ENCODE results near the gene CSMD2. TPM values are rescaled to one million over a fixed set of nuclear protein-coding genes. Genes with fewer than 3 reads are reported as not detected.

Gene CSMD2
- total RNA-seq, 1 experiment from 2014 or later = 0.22 TPM

- ChIA-PET CTCF (no interaction called here), POLR2A (no interaction called here), RAD21 (ENCODE audit: low non-redundant PET in 1 of 2, low total read pairs in 2 of 2, uncharacterized antibody in 2 of 2, unreplicated experiment in 2 of 2) (no interaction called here)
- no peak overlapping the region for H3K27ac ChIP-seq (ENCODE audit: low read depth, low read length)
- no peak for ATAC-seq
- H3K9me2 ChIP-seq (ENCODE audit: insufficient read depth) = no peaks in the 10 kb centered on the region
- H2AFZ ChIP-seq (ENCODE audit: low read depth, low read length, poor library complexity, severe bottlenecking) = no peak overlapping the region
- no peak overlapping the region for H3K4me2 ChIP-seq (ENCODE audit: low read length)
- no peak for DNase-seq (ENCODE audit: low read depth, low spot score)
- no peak overlapping the region for H3K9ac ChIP-seq (ENCODE audit: low read length)
- H3K27me3 ChIP-seq (ENCODE audit: insufficient read depth, low read length) = peaks cover 12% of the 10 kb centered on the region; the same call in 1 of the 2 replicates
- TF ChIP-seq CBX3 (IDR thresholded peaks at IDR 0.05; ENCODE audit: low read depth) = no peak
- TF ChIP-seq CEBPB (IDR thresholded peaks at IDR 0.05; ENCODE audit: low read depth) = no peak
- no peak for TF ChIP-seq REST (IDR thresholded peaks at IDR 0.05; ENCODE audit: low read depth)
- TF ChIP-seq EZH2 (IDR thresholded peaks at IDR 0.05) = no peak
- TF ChIP-seq ELF1 (IDR thresholded peaks at IDR 0.05; ENCODE audit: borderline replicate concordance, low read depth) = no peak
- no peak for TF ChIP-seq RAD21 (IDR thresholded peaks at IDR 0.05; ENCODE audit: low read depth)
- TF ChIP-seq EGR1 (IDR thresholded peaks at IDR 0.05; ENCODE audit: low read depth) = no peak
- no peak for TF ChIP-seq SP1 (IDR thresholded peaks at IDR 0.05; ENCODE audit: low read depth)
- no peak for TF ChIP-seq CTCF (IDR thresholded peaks at IDR 0.05 in 2 of 3, conservative IDR thresholded peaks at IDR 0.05 in 1 of 3; ENCODE audit: borderline replicate concordance in 1 of 3, insufficient read depth in 1 of 3, low read depth in 2 of 3, low read length in 2 of 3)
- no peak for TF ChIP-seq JUND (IDR thresholded peaks at IDR 0.05)
- no peak for TF ChIP-seq YY1 (IDR thresholded peaks at IDR 0.05; ENCODE audit: extremely low read depth, insufficient replicate concordance, low read depth, low read length)
- TF ChIP-seq POLR2AphosphoS5 (IDR thresholded peaks at IDR 0.05; ENCODE audit: low read depth, low read length) = no peak
- TF ChIP-seq ATF3 (IDR thresholded peaks at IDR 0.05) = no peak
- no peak for TF ChIP-seq ZBTB33 (IDR thresholded peaks at IDR 0.05; ENCODE audit: extremely low read depth, insufficient replicate concordance, low read length)
- no peak for TF ChIP-seq SRF (IDR thresholded peaks at IDR 0.05; ENCODE audit: low read depth)
- TF ChIP-seq SIN3A (IDR thresholded peaks at IDR 0.05; ENCODE audit: low read depth) = no peak
- TF ChIP-seq ZFX (IDR thresholded peaks at IDR 0.05) = no peak
- TF ChIP-seq ZNF274 (IDR thresholded peaks at IDR 0.05; ENCODE audit: low read depth, low read length) = no peak
- no peak for TF ChIP-seq MAX (IDR thresholded peaks at IDR 0.05)
- no peak for TF ChIP-seq FOSL1 (IDR thresholded peaks at IDR 0.05; ENCODE audit: low read depth)
- H3K4me3 ChIP-seq (replicated peaks in 1 of 2; ENCODE audit: low read depth in 1 of 2, low read length in 2 of 2) = no peak overlapping the region
- no peaks in the 10 kb centered on the region for H3K4me1 ChIP-seq (ENCODE audit: control insufficient read depth in 1 of 2, insufficient read depth in 2 of 2, low read length in 2 of 2)
- H3K9me3 ChIP-seq (ENCODE audit: control insufficient read depth in 1 of 2, insufficient read depth in 1 of 2, low read depth in 1 of 2, low read length in 2 of 2) = no peaks in the 10 kb centered on the region
- BruUV-seq (replicated peaks) = no TSS peak
- H4K20me1 ChIP-seq (ENCODE audit: insufficient read depth) = no peaks in the 10 kb centered on the region
- no peaks in the 10 kb centered on the region for H3K36me3 ChIP-seq (ENCODE audit: control insufficient read depth in 1 of 2, insufficient read depth in 2 of 2, low read length in 2 of 2)
- H3K79me2 ChIP-seq (ENCODE audit: insufficient read depth, low read length) = no peaks in the 10 kb centered on the region
- intact Hi-C loops (cut with micrococcal nuclease) = no loop called here
Observed at GRCh38 chr1:33993301-33993700, 171.7 kb downstream of the CSMD2 start.
